Right lobe of liver (tissue), 4 donors: ENCODE measurements around the gene AMMECR1L.
"Not testable (repeated sequence)": the region's sequence is repeated elsewhere in the genome, so short reads cannot be mapped to it uniquely, and the experiment has no call there.

ENCODE experiments used
- CTCF ChIP-seq, 4 donors: fragments of 200-600 bp in 3 of 4; fragments of 450-650 bp in 1 of 4; IDR thresholded peaks; one replicate each; pipeline versions ENCODE4 v1.5.1 to v1.8.0; 2016 to 2022; ENCODE audit warnings: antibody characterized with exemption in 4 of 4, mild to moderate bottlenecking in 2 of 4
- POLR2A ChIP-seq: fragments of 450-650 bp; IDR thresholded peaks from one replicate; pipeline ENCODE4 v1.6.1; 2017; ENCODE audit warnings: antibody characterized with exemption, mild to moderate bottlenecking
- donor health status: DM: no; HTN: no; CAD: no.
- donor health status: DM: no; HTN: no; CAD: no.
- donor health status: DM: no; HTN: yes; CAD: no.

GRCh38 chr2:127812441-127812840 is 73.3 kb downstream of the AMMECR1L start:
- not testable (repeated sequence) for TF ChIP-seq CTCF (IDR thresholded peaks at IDR 0.05); POLR2A
